GM19395 (cell line): Measurements from ENCODE around the gene IGSF3.
"Not testable (repeated sequence)": the region's sequence is repeated elsewhere in the genome, so short reads cannot be mapped to it uniquely, and the experiment has no call there.

ENCODE experiments used
- ATAC-seq: cut with Tn5 transposase; IDR thresholded peaks from one replicate; pipeline ENCODE4 v1.9.1; 2021; ENCODE audit warnings: mild to moderate bottlenecking, moderate library complexity; ENCODE audit not compliant: unreplicated experiment

IGSF3 gene

DNA sequence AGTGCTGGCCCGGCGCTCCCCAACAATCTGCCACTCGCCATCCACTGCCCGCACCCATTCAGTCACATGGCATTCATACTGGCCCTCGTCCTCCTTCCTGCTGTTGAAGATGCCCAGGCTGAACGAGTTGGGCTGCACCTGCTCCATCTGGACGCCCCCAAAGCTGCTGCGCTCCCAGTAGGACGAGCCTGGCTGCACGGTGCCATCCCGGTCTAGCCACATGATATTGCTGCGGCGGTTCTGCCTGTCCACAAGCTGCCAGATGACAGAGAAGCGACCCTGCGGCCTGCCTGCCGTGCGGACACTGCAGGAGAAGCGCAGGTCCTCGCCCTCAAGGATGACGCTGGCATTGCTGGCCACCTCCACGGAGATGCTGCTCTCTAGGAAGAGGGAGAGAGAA, 63.9 kb downstream of the IGSF3 start:
- ATAC-seq, result not testable (repeated sequence)

DNA sequence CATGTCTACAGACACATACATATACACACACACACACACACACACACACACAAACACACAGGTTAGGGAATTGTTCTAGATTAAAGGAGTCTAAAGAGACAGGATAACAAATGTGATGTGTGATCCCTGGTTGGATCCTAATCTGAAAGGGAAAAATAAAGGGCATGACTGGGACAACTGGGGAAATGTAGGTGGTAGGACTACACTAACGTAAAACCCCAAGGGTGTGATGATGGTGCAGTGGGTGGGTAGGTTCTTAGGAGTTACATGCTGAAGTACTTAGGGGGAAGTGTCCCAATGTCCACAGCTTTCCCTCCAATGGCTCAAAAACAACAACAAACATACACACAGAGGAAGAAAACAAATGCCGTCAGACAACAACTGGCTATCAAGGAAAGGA, 68.2 kb downstream of the IGSF3 start:
- not testable (repeated sequence) for ATAC-seq

DNA sequence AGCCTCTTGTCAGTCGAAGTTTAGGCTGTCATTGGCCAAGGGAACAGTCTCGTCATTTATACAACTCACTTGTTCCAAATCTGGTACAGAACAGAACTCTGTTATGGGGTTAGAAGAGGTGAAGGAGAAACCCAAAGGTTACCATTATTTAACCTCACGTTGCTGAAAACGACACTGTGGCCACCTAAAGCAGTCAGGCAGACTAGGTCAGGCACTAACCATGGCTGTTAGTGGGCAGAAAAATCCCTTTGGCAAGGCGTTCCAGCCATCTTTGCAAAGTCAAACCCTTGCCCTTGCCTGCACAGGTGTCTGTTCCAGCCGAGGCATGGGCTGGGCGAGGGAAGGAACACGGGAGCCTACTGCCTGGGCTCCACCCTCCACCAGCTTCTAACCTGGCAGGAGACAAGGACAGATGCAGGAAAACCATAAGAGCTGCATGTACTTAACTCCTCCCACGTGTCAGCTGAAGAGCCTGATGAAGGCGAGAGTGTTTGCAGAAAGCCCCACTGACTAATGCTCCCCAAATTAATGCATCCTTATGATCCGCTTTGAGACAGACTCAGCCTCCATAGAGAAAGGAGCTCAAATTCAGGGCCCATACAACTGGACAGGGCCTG, 69.0 kb downstream of the IGSF3 start:
- ATAC-seq, result not testable (repeated sequence)

DNA sequence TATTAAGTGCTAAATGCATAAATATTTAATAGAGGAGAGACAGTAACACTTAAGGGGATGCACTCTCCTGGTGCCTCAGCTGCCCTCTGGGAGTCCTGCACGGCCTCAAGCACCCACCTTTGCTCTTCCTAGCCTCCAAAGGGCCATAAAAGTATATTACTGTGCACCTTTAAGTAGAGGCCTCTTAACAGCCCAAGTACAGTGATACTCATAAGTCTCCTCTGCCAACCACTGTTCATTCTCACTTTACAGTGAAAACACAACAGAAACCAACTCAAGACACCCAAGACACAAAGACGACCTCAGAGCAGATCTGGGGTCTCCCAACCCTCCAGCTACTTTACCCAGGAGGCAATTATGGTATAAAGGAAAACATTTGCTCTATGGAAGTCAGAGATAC, 70.1 kb downstream of the IGSF3 start:
- ATAC-seq, result peak; percentile 77

DNA sequence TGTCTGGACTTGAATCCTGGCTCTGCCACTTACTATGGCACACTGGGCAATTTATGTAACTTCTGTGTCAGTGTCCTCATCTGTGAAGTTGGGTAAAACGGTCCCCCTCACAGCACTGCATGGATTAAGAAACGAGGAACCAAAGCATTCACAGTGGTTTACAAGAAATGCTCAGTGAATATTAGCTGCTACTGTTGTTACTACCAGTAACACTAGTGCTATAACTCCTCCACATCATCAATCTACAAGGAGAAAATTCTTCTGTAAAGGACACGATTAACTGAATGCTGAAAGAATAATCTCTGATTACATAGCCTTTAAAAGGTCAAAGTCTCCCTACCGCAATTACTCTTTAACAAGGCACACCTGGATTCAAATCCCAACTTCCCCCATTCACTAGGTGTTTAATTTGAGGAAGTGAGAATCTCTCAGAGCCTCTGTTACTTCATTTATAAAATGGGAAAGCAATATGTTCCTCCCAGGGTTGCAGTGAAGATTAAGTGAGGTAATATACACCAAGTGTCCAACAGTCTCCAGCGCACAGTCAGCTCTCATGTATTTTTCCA, 70.7 kb downstream of the IGSF3 start:
- ATAC-seq, result not testable (repeated sequence)

DNA sequence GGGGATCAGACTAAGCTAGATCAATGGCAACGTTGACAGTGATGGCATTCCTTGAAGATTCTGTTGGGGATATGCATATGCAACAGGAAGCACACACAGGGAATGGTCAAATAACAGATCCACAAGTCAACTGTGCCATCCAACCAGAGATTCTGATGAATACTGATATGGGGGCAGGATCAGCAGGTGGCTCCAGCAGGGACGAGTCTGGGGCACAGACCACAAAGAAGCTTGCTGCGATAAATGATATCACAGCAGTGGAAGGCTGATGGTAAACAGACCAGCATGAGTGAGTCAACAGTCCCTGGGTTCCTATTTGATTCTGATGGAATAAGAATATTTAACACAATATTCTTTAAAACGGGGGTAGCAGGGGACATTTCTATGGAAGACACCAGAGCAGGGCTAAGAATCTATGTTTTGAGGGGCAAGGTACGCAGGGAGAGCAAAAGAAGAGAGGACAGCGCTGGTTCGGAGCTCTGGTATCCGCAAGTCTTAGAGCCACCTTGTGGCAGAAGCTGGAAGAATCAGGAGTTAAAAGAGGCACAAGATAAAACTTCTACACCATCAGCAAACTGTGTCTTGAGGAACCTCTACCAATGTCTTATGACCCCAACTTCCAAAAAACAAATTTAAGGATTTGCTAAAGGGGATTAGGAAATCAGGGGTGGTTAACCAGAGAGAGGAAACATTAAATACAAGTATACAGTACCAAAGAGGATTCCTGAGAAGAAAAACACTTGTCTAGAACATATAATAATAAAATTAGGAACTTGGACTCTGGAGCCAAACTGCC, 71.4 kb downstream of the IGSF3 start:
- peak; percentile 61 for ATAC-seq

DNA sequence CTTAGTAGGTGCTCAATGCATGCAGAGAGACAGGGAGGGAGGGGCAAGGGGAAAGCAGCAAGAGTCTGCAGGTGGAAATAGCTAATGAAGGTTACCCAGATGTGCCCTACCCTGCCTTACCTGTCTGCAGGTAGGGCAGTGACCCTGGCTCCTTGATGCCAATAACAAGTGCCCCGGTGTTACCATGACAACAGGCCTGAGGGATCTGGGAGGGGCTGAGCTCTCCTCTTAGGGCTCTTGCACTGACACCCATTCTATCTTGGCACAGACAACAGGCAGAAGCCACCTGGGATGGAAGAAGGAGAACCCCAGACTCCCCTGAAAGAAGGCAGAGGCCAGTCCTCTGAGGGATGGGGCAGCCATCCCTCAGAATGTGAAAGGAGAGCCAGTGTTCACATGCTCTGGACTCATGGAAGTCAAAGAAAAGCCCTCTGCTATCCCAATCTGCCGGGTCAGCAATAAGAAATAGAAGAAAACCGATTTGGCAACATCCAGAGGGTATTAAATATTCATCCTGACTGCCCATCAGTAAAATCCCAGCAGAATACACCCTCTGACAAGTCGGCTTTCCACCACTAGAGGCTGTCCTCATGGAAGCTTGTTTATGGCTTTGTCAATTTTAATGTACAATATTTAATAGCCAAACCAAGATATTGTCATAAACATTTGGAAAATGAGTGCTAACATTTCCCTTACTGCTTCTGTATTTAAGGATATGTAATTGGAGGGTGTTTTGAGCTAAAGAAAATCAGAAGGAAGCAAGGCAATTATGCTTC, 72.3 kb downstream of the IGSF3 start:
- ATAC-seq, result not testable (repeated sequence)

DNA sequence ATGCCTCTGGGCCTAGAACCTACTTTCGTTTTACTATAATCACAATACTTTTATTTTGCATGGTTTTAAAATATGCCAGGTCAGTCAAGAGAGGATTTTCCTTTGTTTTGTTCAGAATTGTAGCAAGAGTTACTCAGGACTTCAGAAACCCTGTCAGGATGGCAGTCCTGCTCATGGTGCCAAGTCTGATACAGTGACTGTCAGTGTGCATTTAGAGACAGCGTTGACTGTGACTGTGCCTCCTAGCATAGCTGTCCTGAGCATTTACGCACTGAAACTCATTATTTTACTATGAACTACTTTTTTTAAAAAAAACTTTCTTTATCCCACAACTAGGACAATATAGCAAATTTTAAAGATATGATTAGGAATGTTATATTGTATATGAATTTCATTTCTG, 73.6 kb downstream of the IGSF3 start:
- ATAC-seq, result not testable (repeated sequence)

DNA sequence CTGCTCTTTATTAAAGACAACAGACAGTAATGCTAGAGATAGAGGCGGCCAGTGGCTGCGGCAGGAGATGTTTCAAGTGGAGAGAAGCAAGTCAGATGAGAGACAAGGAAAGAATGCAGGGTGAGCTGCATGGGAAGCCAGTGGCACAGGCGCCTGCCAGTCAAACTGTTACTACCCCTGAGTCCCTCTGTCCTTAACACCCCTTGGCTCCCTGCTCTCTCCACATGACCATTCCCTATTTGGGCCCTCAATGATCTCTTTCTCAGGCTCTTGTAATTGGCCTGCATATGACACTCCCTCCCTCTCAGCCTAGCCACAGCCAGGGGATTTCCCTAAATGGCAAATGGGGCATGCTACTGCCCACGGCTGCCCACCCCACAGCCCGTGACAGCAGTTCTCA, 74.1 kb downstream of the IGSF3 start:
- not testable (repeated sequence) for ATAC-seq

DNA sequence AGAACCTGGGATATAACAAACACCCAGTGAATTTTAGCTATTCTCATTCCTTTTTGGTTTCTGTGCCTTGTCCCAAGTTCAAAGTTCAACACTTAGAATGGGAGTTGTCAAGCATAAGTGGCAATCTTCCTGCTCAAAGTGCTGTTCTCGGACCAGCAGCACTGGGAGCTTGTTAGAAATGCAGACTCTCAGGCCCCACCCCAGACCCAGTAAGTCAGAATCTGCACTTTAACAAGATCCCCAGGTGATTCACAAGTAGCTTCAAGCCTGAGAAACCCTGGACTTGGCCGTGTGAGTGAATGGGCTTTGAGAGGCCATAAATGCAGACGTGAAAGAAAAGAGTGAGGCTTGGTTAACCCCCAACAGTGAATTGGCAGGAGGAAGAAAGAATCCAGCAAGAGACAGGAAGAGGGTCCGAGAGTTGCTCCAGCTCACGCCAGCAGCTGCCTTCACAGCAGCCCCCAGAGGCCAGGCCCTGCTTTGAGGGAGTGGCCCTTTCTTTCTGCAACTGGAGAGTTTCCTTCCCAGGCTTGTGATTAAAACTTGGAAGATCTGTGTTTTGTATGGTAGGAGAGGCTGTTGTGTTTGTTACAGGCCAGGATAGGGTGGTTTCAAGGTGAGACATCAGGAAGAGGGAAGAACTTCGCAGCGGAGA, 75.5 kb downstream of the IGSF3 start:
- ATAC-seq, result not testable (repeated sequence)

DNA sequence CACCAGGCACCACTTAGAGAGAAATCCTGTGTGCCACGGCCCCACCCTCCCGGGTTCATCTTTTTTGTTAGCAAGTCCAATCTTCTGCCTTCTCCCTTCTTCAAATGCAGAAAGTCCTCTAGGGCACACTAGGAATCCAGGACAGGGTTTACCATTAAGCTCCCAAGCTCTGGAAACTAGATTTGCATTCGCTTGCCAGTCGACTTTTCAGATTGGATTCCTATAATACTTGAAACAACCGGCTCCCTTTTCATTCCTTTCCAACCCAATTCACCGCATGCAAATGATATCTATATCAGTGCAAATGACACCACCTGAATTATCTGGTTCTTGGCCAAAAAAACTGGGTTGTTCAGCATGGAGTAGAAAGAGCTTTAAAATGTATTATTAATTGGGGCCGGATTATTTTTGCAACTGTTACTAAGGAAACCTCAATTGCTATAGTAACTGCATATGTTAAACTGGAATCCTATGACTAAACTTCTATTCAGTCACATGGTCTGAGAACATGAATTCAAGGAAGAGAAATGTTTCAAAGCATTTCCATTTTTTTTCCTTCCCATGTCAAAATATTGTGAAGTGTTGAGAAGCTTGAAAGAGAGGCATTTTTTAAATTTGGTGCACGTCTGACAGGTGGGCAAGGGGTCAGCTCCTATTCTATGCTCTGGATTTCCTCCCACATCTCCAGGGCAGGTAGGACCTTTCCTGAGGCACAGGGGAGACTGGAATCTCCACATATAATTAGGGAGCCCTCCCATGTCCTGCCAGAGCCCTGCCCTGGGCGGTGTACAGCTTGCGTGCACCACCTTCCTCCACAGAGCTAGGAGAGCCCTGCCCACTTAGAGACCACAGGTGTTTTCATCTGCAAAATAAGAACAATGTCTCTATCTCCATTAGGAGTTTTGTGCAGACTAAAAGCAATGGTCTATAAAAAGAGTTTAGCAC, 76.3 kb downstream of the IGSF3 start:
- ATAC-seq, result not testable (repeated sequence)

DNA sequence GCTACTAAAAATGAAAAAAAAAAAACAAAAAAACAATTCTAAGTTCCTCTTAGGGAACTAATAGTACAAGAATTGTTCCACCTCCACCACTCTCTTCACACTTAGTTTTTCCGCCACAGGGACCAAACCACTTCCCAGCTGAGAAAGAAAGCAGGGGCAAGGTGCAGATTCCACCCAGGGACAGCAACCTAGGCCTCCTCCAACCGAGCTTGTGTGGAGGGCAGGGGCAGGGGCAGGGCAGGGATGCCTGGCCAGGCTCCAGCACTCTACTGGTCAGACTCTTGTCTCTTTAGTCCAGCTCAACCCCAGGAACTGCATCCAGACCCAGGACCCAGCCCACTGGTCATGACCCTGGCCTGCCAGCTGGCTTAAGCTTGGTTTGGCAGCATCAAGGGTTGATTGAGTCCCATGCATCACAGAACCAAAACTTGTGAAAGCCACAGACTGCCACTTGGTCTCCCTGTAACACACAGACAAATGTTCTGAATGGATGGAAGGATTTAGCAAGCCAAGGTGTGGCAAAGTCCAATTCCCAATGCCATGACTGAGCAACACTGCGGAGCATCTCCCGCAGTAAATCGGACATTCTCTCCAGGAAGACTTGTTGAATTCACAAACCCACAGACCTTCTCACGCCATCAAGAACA, 77.1 kb downstream of the IGSF3 start:
- ATAC-seq, result not testable (repeated sequence)

DNA sequence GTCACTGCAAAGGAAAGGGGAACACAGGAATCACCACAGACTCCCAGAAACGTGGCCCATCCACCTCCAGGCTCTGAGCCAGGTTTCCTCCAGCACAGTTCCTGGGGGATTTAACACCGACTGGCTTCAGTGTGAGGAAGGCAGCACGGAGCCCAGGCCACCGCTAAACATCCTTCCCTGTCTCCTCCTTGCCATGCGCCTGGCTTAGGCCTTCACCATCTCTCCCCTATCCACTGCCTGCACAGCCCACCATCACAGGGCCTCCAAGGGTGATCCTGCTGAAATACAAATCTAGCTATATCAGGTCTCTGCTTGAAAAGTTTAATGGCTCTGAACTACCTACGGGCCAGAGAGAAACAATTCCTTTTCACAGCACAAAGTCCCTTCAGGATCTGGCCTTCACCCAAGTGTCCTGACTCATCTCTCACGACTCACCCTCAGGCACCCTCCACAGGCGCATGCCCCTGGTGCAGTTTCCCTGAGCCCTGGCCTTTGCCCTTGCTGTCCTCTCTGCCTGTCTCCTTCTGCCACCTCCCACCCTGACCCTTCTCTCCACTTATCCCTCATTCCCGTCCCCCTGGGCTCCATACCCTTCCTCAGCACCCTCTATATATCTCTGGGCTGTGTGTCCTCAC, 78.3 kb downstream of the IGSF3 start:
- not testable (repeated sequence) for ATAC-seq

DNA sequence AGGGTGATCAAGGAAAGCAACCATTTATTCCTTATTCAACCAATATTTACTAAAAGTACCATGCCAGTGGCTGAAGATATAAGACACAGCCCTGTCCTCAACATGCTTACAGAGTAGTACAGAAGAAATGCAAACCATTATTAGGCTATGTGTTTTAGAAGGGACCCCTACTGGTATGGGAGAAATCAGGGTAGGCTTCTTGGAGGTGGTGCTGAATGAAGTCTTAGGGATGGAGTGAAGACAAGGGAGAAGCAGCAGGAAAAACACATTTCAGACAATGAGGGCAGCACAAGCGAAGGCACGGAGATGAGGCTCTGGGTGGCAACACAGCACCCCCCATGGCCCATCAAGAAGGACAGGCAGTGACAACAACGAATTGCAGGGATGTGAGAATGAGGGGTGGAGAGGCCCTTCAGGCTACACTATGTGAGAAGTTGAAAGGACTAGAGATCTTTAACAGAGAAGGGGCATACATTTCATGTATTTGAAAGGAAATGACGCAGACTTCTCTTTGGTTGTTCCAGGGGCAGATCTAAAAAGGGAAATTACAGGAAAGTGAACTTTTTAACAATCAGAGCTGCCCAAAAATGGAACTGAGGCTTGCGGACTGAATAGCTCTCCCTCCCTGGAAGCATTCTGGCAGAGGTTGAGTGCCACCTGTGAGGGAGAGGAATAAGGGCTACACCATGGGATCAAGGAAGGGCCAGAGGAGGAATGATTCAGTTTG, 79.9 kb downstream of the IGSF3 start:
- ATAC-seq, result no peak

DNA sequence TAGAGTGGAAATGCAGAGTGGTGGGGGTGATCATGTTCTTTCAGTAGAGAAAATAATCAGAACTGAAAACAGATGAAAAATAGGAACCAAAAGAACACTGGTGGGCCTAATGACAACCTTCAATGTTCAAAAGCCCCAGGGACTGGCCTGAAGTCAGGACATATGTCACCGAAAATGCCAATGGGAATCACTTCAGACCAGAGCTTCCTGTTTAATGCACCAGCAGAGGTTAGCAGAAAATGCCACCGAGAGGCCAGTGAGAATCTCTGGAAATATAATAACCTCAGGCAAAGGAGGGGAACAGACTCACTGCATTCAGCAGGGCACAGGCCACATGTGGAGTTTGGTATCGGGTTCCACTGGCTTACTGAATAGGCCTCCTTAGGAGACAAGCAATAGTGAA, 80.8 kb downstream of the IGSF3 start:
- peak; percentile 74 for ATAC-seq

DNA sequence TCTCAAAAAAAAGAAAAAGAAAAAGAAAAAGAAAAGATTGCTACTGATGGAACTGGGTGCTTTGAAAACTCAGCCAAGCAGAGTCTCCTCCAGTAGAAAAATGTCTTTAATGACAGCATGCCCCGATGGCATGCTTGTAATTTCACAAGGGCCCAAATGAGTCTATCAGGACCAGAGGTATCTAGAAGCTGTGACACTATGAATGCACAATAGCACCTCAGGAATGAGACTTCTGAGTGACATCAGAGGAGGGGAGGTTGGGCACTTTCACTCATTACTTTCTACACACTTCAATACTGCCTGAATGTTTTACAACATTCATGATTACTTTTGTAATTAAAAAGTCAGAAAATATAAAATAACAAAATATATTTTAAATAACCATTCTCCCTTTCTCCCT, 81.6 kb downstream of the IGSF3 start:
- ATAC-seq, result no peak

DNA sequence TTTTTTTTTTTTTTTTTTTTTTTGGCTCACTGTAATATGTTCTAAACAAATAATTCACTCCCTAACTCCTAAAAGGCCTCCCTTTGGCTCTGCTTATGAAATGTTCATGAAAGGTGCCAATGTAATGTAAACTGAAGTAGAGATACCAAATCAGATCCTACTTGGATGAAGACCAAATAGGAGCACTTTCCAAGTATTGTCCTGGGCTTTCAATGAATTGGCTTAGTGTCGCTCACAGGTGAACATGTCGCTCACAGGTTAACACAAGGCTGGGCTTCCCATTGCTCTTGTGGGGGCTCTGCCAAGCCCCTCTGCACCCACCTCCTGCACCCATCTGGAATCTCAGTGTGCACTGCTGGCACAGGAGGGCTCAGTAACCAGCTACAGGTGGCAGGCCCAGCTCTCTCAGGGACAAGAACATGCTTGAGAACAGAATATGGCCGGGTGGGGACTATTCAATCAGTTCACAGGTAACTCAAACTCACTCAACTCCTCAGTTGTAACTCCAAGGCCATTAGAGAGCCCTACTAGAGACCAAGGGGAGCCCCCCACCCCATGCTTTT, 86.1 kb downstream of the IGSF3 start:
- no peak for ATAC-seq
